NAMALWA (cell line): ENCODE results near the gene PGM2L1.
"Not testable (repeated sequence)": the region's sequence is repeated elsewhere in the genome, so short reads cannot be mapped to it uniquely, and the experiment has no call there.

Source experiments
- DNase-seq: peaks from one replicate; pipeline ENCODE4 v3.0.0-alpha.2; 2015; ENCODE audit warnings: low spot score

PGM2L1 gene

DNA sequence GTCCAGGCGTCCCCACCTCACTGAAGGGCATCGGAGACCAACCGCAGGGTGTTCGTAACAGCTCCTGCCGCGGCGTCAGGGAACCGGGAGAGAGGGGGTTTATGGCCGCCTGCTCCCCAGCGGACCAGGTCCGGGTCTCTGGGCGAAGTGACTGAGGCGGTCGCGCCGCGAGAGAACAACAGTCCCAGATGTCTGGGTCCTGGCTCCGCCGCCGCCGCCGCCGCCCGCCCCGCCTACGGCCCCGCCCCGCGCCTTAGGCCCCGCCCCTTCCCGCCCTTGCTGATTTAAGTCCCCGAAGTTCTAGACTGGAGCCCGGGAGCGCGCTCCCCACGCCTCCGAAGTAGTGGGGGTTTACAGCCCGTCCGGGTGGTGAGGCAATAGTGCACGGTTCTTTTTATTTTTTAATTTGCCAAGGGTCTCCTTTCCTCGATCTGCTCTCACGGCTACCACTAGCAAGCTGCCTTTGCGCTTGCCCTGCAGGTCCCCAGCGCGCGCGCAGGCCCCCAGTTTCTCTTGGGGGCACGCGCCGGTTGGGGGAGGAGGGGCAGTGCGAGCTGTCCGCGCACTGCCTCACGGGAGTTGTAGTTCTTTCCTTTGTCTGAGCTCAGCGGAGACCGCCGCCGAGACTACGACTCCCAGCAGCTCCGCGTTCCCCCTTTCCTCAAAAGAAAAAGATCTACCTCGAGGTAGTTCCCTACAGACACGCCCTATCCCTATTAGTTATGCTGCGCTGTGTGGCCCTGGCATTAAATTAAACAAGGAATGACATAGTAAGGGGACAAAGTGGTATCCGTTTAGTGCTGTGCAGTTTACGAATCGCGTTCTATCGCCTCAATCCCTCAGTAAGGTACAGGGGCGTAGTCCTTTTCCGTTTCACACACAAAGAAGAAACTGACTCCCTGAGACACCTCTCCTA lies at the start of gene PGM2L1:
TSS of gene PGM2L1 (minus strand) at position 190 of the 916 bp plus-strand sequence. CDS start 272 bp downstream, outside the sequence.
- DNase-seq = peak; percentile 96

DNA sequence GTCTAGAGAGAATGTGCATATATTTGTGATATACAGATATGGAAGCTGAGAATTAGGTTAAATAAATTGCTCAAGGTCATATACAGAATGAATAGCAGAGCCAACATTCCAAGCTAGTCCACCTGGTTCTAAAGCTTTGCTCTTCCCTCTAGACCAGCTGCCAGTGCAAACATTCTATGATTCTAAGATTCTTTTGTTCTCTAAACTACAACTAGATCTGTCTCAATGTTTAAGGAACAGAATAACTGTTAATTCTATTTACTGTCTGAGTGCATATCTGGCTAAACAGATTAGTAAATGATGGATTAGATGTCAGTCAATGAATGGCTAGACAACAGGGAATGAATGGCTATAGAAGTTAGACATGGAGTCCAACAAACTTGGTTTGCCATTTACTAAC lies 49.5 kb upstream of the PGM2L1 start:
- no peak for DNase-seq

DNA sequence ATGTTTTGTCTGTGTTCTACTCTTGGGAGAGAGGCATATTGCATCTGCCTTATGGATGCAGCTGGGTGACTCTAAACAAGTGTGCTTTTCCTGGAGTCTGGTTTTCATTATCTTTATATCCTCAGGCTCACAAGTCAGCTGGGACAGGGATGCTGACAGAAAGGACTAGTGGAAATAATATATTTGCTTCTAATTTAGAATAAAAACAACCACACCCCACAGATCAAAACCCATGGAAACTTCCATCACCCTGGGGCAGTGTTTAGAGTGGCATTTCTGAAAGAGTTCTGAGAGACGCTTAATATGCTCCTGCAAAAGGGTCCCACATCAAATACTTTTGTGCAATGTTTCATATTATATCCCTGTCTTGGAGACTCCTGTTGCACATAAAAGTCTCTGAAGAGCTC lies 48.3 kb upstream of the PGM2L1 start:
- DNase-seq = no peak

DNA sequence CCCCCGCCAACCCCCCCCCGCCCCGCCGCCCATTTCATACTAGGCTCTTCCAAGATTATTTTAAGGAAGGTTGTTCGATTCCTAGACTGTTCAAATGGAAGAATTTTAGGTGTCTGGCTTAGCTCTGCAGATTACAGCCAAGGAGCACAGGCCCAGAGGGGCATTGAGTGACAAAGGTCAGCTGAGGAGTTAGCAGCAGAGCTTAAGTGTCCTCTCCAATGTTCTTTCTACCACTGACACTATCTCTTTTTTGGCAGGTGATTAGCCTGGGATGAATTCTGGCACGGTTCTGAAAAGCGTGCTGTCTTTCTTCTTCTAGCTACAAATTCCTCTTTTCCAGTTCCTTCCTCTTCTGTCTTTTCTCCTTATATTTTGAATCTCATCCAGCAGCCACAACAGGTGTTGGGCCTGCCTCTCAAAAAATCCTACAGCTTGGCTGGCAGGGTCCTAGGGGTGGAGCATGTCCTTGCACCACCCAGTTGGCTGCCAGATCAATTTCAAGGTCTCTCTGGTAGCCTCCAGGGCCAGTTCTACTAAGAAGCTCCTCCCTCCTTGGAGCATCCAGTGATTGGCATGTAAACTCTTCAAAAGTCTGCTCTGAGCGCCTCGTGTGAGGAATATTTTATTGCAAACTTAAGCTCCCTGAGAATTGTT lies 46.1 kb upstream of the PGM2L1 start:
- DNase-seq = no peak

DNA sequence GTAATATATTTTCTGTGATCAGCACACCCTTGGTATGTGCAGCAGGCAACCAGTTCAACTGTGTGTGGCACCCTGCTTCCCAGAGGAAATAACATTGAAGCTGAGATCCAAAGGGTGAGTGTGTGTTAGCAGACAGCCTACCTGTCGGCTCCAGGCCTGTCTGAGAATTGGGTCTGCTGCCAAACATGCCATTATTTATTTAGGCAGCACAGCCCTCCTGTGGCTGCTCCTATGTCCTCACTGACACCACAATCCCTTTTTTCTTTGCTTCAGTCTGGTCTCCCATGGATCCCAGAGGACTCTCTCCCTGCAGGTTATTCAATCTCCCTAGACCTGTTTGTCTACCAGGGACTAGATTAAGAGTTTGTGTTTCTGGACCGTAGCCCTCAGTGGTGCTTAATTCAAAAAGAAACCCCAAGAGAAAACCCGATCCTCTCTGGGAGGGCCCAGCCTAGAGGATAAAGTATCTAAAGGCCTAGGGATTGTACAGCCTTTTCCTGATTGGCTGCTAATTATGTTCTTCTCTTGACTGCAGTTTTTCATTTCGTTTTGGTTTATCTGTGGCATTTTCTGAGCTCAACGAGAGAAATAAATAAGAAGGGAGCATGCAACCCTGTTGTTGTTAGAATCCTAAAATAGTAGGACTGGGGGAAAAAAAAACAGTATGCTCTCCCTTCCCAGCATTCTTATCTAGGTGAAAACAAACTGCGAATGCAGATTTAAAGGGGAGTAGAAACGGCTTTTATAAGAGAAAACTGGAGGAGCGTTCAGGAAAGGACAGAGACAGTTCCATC lies 45.0 kb upstream of the PGM2L1 start:
- DNase-seq = no peak

DNA sequence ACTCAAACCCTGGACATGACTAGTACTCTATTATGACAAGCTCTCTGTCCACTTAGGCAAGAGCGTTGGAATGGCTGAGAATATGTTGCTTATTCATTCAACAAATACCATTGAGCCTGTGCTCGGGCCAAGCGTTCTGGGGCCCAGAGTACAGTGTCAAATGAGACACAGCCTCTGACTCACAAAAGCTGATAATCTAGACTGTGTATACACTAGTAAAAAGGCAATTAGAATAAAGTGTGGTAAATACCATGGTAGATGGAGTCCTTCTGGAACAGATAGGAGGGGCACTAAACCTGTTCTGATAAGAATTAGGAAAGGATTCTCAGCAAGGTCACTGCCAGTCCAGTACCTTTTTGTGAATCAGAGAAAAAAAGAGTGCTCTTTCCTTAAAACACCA lies 44.4 kb upstream of the PGM2L1 start:
- DNase-seq = no peak

DNA sequence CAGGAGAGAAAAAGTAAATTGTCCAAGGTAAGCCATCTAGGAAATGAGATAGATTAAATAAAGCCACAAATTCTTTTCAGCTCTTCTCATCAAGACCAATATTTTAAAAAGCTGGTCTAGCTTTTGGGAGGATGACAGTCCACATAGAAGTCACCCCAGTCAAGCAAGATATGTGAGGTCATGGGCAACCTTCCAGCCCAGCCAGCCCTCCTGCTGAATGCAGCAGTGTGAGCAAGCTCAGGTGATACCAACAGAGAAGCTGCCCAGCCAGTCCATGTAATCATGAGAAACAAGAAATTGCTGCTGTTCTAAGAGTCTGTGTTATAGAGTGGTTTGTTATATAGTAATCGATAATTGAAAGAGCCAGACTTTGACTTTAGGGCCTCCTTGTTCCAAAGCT lies 40.4 kb upstream of the PGM2L1 start:
- DNase-seq = no peak

DNA sequence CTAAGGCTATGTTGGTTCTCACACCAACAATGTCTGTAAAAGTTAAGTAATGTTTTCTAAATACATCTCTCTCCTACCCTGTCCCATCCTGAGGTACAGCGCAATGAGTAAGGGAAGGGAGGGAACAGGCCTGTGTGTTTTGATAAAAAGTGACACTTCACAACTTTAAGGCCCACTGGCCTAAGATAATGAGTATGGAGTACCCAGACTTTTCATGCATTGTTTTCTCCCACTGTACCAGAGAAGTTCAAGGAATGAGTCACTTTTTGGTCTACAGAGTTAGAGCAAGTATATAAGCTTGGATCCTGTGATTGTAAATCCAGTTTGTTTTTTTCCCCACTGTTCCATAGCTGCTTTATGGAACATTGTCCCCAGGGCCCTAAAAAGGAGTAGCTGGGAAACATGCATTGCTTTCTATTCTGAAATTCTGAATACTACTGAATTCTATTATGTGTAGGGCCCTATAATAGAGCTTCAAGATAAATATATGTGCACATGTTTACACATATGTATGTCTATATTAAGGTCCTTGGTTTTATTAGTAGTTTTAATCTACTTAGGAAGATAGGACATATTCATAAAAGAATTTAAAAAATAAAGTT lies 39.3 kb upstream of the PGM2L1 start:
- DNase-seq = no peak

DNA sequence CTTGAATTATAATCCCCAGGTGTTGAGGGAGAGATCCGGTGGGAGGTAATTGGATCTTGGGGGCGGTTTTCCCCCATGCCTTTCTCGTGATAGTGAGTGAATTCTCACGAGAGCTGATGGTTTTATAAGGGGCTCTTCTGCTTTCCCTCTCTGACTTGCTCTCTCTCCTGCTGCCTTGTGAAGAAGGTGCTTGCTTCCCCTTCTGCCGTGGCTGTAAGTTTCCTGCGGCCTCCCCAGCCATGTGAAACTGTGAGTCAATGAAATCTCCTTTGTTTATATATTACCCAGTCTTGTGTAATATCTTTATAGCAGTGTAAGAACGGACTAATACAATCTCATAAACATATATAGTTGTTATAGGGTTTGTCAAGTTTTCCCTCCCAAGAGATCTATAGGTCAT lies 36.3 kb upstream of the PGM2L1 start:
- no peak for DNase-seq

DNA sequence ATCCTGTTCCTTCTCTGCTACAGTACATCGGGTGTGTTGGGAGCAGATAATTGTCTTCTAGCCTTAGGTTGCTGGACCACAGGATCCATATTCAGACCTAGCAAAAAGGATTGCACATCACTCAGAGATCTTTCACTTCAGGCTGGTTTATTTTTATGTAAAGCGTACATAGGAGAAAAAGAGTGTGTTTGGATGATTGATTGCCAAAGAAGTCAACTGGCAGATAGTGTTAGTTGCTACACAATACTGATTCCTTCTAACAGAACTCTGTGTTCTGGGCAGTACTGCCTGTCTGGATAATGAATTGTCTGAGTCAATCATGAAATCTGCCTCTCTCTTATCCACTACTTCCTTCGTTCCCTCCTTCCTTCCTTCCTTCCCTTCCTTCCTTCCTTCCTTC lies 31.0 kb upstream of the PGM2L1 start:
- no peak for DNase-seq

DNA sequence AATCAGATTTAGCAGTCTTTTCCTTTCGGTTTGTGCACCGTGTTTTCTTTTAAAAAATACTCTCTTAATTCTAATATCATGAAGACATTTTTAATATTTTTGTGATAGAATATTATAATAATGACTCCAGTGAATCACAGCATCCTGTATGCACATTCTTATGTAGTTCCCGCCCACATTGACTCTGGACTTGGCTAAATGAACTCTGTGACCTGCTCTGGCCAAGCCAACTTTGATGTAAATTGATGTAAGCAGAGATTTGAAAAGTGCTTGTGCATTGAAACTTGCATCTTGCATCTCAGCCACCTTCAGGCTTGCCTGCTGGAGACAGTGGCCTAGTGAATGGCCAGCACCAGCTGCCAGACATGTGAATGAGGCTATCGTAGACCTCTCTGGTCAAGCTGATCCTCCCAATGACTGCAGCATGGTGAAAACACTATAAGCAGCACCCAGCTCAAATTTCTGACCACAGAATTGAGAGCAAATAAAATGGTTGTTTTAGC lies 29.2 kb upstream of the PGM2L1 start:
- no peak for DNase-seq

DNA sequence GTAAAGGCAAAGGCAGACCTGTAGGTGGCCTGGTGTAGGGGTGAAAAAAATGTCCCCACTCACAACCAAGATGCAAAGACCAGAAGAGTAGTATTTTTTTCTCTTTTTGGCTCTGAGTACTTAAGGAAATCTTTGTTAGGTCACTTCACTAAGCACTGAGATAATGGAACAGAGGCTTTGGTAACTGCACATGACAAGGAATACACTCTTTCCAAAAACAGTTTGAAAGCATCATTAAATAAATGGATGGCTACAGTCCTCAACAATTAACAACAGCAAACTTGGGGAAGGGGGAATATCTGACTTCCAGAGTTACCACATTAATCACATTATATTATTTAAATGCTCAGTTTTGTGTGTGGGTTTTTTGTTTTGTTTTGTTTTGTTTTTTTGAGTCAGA lies 26.9 kb upstream of the PGM2L1 start:
- DNase-seq = no peak

DNA sequence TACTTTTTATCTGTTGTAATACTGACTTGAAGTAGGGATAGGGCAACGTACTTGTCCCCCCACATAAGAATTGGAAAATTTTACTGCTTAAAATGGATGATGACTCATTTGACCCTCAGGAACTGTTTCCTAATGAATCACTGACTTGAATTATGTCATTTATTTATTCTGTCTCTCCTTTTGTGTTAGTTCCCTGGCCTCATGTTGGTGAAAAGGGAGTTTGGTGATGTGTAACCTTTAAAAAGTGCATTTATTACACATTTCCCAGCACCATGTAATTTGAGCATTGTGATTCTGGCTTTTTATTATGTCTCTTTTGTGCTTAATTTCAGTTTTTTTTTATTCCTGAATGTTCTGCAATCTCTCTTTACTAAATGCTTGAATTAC lies 20.3 kb upstream of the PGM2L1 start:
- DNase-seq = no peak

DNA sequence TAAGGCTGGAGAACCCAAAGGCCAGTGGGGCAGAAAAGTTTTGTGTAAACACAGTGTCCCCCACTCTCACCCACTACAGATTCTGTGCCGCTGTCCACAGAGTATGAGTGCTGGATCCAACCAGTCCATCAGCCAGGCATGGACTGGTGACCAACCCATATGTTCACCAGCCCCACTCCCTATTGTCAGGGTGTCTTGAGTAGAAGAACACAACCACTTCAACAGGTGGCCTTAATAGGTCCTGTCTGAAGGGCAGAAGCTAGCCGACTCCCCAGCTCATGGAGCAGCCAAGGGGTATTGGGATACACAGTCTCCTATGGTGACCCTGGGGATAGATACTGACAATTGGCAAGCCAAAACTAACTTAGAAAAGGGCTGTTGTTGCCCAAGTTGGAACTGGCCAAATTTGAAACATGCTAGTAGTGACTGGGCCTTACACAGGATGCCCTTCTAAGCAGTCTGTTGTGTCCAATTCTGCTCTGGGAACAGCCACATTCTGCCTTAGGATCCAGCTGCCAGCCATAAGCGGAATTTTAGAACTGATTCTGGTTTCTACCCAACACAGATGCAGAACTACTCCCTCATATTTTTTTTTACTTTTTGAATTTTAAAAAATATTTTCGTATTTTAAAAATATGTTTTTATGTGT lies 19.8 kb upstream of the PGM2L1 start:
- no peak for DNase-seq

DNA sequence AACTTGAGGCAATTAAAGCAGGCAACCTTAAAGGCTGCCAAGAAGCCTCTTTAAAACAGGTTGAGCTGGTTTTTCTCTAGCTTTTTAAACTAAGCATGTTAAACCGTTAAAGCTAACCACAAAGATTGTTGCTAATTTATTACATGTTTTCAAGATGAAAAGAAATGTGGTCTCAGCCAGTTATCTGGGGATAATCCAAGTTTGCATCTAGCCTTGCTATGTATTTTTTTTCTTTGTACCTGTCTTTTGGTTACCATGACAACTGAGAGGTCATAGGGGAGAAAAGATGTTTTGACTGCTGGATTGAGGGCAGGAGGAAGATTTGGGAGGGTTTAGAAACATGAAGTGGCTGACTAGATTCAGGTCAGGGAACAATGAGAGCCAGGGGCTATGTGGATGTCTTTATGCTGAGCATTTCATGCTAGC lies 19.2 kb upstream of the PGM2L1 start:
- DNase-seq = no peak

DNA sequence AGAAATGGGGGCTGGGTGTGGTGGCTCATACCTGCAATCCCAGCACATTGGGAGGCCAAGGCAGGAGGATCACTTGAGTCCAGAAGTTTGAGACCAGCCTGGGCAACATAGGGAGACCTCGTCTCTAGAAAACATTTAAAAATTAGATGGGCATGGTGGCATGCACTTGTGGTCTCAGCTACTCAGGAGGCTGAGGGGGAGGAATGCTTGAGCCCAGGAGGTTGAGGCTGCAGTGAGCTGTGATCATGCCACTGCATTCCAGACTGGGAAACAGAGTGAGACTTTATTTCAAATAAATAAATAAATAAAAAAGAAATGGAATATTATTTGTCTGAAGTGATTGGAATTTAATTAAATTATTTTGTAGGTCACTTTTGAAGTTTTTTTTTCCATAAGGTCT lies 18.7 kb upstream of the PGM2L1 start:
- DNase-seq = not testable (repeated sequence)

DNA sequence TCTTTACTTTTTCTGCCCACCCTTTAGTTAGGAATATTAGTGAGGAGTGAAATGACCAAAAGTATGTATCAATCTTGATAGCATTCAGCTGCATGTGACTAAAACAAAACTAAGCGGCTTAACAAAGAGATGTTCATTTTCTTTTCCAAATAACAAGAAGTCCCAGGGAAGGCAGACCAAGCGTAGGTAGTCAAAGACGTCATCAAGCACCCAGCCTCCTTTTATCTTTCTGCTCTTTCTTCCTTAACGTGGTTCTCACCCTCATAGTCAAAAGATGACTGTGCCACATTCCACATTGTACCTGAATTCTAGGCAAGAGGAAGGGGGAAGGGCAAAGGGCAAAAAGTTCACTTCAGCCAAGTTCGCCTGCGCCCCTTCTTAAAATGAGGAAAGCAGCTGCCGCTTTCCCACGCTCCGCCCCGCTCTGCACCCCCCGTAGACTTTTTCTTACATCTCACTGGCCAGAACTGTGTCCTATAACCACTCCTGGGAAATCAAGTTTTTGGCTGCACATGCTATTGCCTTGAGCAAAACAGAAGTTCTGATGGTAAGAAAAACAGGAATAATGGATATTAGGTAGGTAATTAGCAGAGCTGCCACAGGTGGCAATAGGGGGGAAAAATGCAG lies 14.6 kb upstream of the PGM2L1 start:
- no peak for DNase-seq

DNA sequence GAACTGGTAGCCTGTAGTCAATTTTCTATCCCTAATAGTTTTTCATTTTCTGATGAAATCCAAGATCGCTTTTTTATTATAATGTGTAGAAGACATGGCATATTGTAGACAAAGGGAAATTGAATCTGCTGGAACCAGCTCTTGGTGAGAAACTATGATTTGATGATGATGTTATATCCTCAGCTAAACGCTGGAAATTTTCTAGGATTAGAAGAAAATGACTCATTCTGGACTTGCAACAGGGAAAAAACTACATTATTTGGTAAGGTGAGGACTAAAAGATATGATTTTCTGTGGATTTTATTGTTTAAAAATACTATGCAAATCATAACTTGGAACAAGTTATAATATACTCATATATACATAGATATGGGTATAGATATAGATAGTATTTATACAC lies 14.1 kb upstream of the PGM2L1 start:
- DNase-seq = no peak

DNA sequence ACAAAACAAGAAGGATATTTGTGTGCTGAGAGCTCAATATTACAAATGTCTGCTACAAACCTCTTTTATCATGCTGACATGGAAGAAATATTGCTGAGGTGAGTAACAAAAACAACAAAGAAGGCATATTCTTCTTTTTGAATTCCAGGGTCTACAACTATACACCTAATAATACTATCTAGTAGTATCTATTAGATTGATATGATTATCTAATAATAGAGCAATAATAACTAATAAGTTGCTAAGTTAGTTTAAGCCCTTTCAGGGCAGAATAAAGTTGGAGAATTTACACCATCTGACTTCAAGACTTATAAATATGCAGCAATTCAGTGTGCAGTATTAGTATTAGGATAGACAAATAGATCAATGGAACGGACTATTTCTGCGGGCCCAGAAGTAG lies 11.4 kb upstream of the PGM2L1 start:
- DNase-seq = no peak

DNA sequence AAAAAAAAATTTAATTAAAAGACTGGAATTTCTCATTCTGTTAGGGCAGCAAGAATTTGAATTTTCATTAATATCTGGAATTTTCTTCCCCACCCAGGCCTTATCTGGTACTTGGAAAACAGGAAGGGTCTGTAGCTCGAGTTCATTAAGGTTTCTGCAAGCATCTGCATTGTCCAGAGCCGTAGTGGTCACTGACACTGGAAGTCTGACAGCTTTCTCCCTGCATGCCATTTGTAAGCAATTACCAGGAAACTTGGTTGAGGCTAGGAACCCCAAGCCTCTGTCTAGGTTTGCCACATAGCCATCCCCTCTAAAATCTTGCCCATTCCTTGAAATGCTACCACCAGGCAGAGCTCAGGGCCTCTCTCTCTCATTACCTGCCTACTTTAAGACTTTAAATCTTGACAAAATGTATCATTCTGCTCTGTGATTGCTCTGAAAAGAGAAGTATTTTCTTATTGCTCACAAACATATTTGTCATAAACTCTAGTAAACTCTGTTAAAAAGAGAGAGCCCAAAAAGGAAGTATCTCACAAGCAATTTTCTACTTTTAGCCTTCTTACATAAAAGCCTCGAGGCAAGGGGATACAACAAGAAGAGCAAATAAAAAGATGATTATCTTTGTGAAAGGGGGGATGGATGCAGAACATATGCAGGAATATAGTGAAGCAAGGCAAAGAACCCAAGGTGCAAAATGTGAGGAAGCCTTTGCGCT lies 5.5 kb upstream of the PGM2L1 start:
- DNase-seq = no peak
